ENCODE data around the gene BORCS6.

Gene BORCS6

DNA sequence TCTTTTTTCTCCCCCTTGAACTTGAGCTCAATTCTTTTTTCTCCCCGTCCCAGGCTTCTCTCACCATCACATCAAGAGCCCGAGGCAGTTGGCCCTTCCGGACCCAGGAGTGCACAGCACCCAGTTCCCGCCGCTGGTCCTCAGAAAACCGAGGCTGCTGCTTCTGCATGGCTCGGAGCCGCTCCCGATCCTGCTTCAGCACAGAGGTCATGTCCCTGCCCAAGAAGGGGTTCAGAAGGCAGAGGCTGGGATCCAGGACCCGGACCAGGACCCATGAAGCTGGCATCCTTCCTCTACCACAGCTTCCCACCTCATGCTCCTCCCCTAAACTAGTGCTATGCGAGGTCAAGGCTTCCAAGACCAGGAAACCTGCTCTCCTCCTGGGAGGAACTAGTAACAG, 48.2 kb downstream of the BORCS6 start:
- DNase-seq, result no peak

- DNase-seq, result no peak
These were observed 48.9 kb downstream of the BORCS6 start for GRCh38 chr17:8141045-8141444.

DNA sequence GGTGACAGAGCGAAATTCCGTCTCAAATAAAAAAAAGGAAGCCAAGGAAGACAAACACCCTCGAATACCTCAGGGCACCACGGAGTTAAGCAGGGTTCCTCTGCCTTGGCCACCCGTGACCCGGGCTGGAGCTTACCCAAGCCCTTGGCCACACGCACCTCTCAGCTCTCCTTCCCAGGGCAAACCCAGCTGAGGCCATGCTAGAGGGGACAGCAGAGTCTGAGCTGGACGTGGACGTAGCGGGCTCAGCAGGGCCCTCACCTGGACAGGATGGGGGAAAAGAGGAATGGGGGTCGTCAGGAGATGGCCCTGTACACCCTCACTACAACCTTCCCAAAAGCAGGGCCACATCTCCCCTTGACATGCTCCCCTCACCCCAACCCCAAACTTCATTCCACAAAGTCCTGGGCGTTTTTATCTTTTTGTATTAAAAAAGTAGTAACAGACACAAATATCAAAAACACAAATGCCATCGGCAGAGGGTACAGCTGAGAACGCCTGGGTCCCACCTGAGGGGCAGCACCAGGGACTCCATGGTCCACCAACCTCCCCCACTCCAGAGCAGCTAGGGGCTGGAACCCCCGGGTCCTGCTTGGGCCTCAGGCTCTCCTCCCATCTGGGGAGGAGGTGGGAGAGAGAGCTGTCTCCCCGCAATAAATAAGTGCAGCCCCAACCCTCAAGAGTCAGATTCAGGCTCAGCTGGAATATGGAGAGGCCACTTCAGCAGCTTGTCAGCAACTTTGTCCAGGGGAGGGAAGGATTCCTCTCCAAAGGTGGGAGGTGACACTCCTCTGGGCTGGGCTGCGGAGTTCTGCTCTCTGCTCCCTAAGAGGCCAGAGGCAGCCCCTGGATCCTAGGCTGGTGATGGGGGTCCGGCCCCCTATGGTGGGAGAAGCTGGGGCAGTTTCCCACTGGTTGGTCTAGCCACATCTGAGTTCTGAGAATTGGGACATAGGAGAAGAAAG, 49.6 kb downstream of the BORCS6 start:
- no peak for DNase-seq

- peak; percentile 93 for DNase-seq
These were observed 51.2 kb downstream of the BORCS6 start for GRCh38 chr17:8138672-8139371.

- DNase-seq, result no peak
These were observed 51.7 kb downstream of the BORCS6 start for GRCh38 chr17:8138374-8138671.

Data from stimulated activated naive CD4-positive, alpha-beta T cell treated with Interleukin-2 at 50 U/mL for 16 hours (primary cell).